Kidney (tissue), 14 donors: ENCODE data around the gene FCN2. TPM values are rescaled to one million over a fixed set of nuclear protein-coding genes. Genes with fewer than 3 reads are reported as not detected.

Experiments
- DNase-seq, 5 donors: peaks; one replicate each; pipeline ENCODE4 v3.0.0-alpha.2; 2013 to 2020
- FAIRE-seq: peaks from 2 replicates; lab custom pipeline; 2012; peaks lifted over from hg19 to GRCh38; lab: Jason Lieb, UNC
- H3K27ac ChIP-seq, 2 donors: one replicate each; pipeline ENCODE4 v1.7.0; 2013; ENCODE audit warnings: low read depth in 2 of 2, low read length in 2 of 2, inconsistent platforms in 1 of 2
- H3K27me3 ChIP-seq: one replicate; pipeline ENCODE4 v1.7.1; 2013; ENCODE audit warnings: low read length, inconsistent platforms; ENCODE audit not compliant: control insufficient read depth, insufficient read depth
- H3K36me3 ChIP-seq, 3 donors: one replicate each; pipeline versions ENCODE4 v1.7.0 to v1.7.1; 2013; ENCODE audit warnings: low read length in 3 of 3, control low read depth in 1 of 3, inconsistent platforms in 1 of 3; ENCODE audit not compliant: insufficient read depth in 3 of 3, control insufficient read depth in 2 of 3
- H3K4me1 ChIP-seq, 3 donors: one replicate each; pipeline versions ENCODE4 v1.7.0 to v1.7.1; 2013; ENCODE audit warnings: low read length in 3 of 3, inconsistent platforms in 1 of 3, low read depth in 1 of 3; ENCODE audit not compliant: control insufficient read depth in 2 of 3, insufficient read depth in 2 of 3
- H3K4me3 ChIP-seq, 3 donors: one replicate each; pipeline versions ENCODE4 v1.7.0 to v1.8.1; 2013; ENCODE audit warnings: low read length in 3 of 3, control low read depth in 1 of 3, inconsistent platforms in 1 of 3
- H3K9ac ChIP-seq, 3 donors: one replicate each; pipeline versions ENCODE4 v1.7.0 to v1.7.1; 2013; ENCODE audit warnings: low read length in 3 of 3, control low read depth in 1 of 3, inconsistent platforms in 1 of 3
- H3K9me3 ChIP-seq, 3 donors: one replicate each; pipeline versions ENCODE4 v1.7.0 to v1.7.1; 2013; ENCODE audit warnings: low read length in 3 of 3, control low read depth in 1 of 3, inconsistent platforms in 1 of 3; ENCODE audit not compliant: control insufficient read depth in 2 of 3, insufficient read depth in 1 of 3
- CTCF ChIP-seq: IDR thresholded peaks from 3 replicates; pipeline ENCODE4 v1.5.1; 2012; ENCODE audit warnings: mild to moderate bottlenecking, moderate library complexity, borderline replicate concordance; ENCODE audit not compliant: insufficient read depth; ENCODE audit errors: extremely low read depth
- intact Hi-C: fragments of 100-400 bp; cut with DNase I; formaldehyde crosslinking; loops from one replicate; pipeline ENCODE4 v1.11.1; 2022
- polyA plus RNA-seq: library from polyadenylated mRNA; stranded (reverse); fragments of 350-450 nt; fragmentation: Illumina TruSeq; extraction: RNeasy Lipid Tissue Mini Kit (QIAGEN cat#74804); gene quantifications from one replicate; pipeline ENCODE4 v1.2.3, GENCODE V29; 2014; ENCODE audit warnings: low read depth, low replicate concordance; ENCODE audit not compliant: insufficient read depth
- total RNA-seq: library from RNA; stranded (reverse); fragmentation: NEBNext Ultra II Directional; extraction: Animal tissue kit (Norgen Biotek cat#: 25700); gene quantifications from one replicate; pipeline ENCODE4 v1.2.1, GENCODE V29; 2021
- donor health status: control.
- donor health status: control.
- donor health status: control.
- donor health status: control.
- donor health status: control.
- donor health status: DM: yes; HTN: yes; CAD: no.
- donor health status: Normal renal cell carcinoma (clear cell type).

The FCN2 gene
- total and polyA plus RNA-seq, 2 donors from 2014 or later, result 2.8 to 3.6 TPM

GRCh38 chr9:134894136-134894860, 13.7 kb downstream of the FCN2 start:
- intact Hi-C loops, result no loop called here
- FAIRE-seq (no peak), DNase-seq (peak in 1 of 5 donors; percentile 2)

GRCh38 chr9:134895097-134895496, 14.5 kb downstream of the FCN2 start:
- no peak for TF ChIP-seq CTCF
- DNase-seq, result peak in 1 of 5 donors; percentile 1
- no peak overlapping the region for H3K9ac ChIP-seq
- H3K4me3 ChIP-seq, result no peak overlapping the region
- H3K27me3 ChIP-seq, result no peaks in the 10 kb centered on the region
- intact Hi-C loops, result no loop called here
- no peak for FAIRE-seq
- no peak overlapping the region for H3K27ac ChIP-seq
- peaks cover 0 to 6% (median 2%) of the 10 kb centered on the region in 3 donors for H3K9me3 ChIP-seq
- H3K36me3 ChIP-seq, result no peaks in the 10 kb centered on the region
- no peaks in the 10 kb centered on the region for H3K4me1 ChIP-seq

More at GRCh38 chr9:134894136-134894860, 13.7 kb downstream of the FCN2 start:
- no peak overlapping the region for H3K27ac ChIP-seq
- no peak overlapping the region for H3K4me3 ChIP-seq
- H3K4me1 ChIP-seq, result no peaks in the 10 kb centered on the region
- H3K9ac ChIP-seq, result no peak overlapping the region
- H3K27me3 ChIP-seq, result no peaks in the 10 kb centered on the region
- H3K36me3 ChIP-seq, result no peaks in the 10 kb centered on the region
- no peak for TF ChIP-seq CTCF
- H3K9me3 ChIP-seq, result peaks cover 0 to 4% (median 2%) of the 10 kb centered on the region in 3 donors

GRCh38 chr9:134895567-134895907, 14.9 kb downstream of the FCN2 start:
- H3K27ac ChIP-seq, result no peak overlapping the region
- FAIRE-seq, result no peak

More at GRCh38 chr9:134895567-134895907, 14.9 kb downstream of the FCN2 start:
- no peaks in the 10 kb centered on the region for H3K27me3 ChIP-seq
- DNase-seq, result no peak
- no peak for TF ChIP-seq CTCF
- no peak overlapping the region for H3K4me3 ChIP-seq
- intact Hi-C loops, result no loop called here
- no peaks in the 10 kb centered on the region for H3K36me3 ChIP-seq
- peaks cover 0 to 6% (median 2%) of the 10 kb centered on the region in 3 donors for H3K9me3 ChIP-seq
- no peak overlapping the region for H3K9ac ChIP-seq
- H3K4me1 ChIP-seq, result no peaks in the 10 kb centered on the region
